ENCODE data around the gene SLC25A20.
"Not testable (repeated sequence)": the region's sequence is repeated elsewhere in the genome, so short reads cannot be mapped to it uniquely, and the experiment has no call there.

SLC25A20 gene

DNA sequence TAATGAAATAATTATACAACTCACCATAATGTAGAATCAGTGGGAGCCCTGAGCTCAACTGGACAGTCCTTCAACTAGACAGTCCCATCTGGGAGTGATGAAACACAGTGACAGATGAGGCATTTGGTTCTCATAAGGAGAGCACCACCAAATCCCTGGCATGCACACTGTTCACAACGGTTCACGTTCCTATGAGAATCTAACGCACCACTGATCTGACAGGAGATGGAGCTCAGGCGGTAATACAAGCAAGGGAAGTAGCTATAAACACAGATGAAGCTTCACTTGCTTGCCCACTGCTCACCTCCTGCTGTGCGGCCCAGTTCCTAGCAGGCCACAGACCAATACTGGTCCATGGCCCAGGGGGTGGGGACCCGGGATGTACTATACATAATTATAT is 68.0 kb downstream of the SLC25A20 start:
- H3K4me3 ChIP-seq (ENCODE audit: low read depth, low read length), result no peak overlapping the region
- no peak for DNase-seq
- H3K27me3 ChIP-seq (ENCODE audit: insufficient read depth, low read length), result no peaks in the 10 kb centered on the region
- no peak overlapping the region for H2BK5ac ChIP-seq (ENCODE audit: low read depth, low read length, poor library complexity)
- H3K79me1 ChIP-seq (ENCODE audit: low read length), result no peaks in the 10 kb centered on the region
- no peak overlapping the region for H2BK120ac ChIP-seq (ENCODE audit: insufficient read depth, low read length, poor library complexity)
- H4K91ac ChIP-seq (ENCODE audit: low read depth, low read length), result no peak overlapping the region
- no peak overlapping the region for H3K23ac ChIP-seq (ENCODE audit: low read length)
- no peak overlapping the region for H4K8ac ChIP-seq (ENCODE audit: low read depth, low read length)
- no CpG with 5 or more reads among the region's 6 CpGs for WGBS (ENCODE audit: extremely low coverage, insufficient coverage, insufficient read length)
- no peak overlapping the region for H2AFZ ChIP-seq (ENCODE audit: insufficient read depth, low read length, poor library complexity)
- no peak overlapping the region for H3K18ac ChIP-seq (ENCODE audit: low read length)
- H3K14ac ChIP-seq (ENCODE audit: low read length), result no peak overlapping the region
- H3K4me2 ChIP-seq (ENCODE audit: low read length), result no peak overlapping the region
- no peaks in the 10 kb centered on the region for H3K4me1 ChIP-seq (ENCODE audit: control insufficient read depth in 1 of 2, insufficient read depth in 2 of 2, low read length in 2 of 2)
- H2AK5ac ChIP-seq (ENCODE audit: low read length), result no peak overlapping the region
- H4K12ac ChIP-seq (ENCODE audit: low read depth, low read length), result no peak overlapping the region
- no peaks in the 10 kb centered on the region for H3K79me2 ChIP-seq (ENCODE audit: control insufficient read depth, insufficient read depth, low read length, poor library complexity)
- peak overlapping the region; percentile 52 for H3K9ac ChIP-seq (ENCODE audit: low read length)
- H3K27ac ChIP-seq (ENCODE audit: low read depth, low read length), result no peak overlapping the region
- H3K9me3 ChIP-seq (ENCODE audit: insufficient read depth, low read depth, low read length), result no peaks in the 10 kb centered on the region
- no peak overlapping the region for H2BK12ac ChIP-seq (ENCODE audit: low read length)
- no peaks in the 10 kb centered on the region for H3K36me3 ChIP-seq (ENCODE audit: control insufficient read depth in 1 of 2, insufficient read depth in 2 of 2, low read length in 2 of 2)
- H3K4ac ChIP-seq (ENCODE audit: low read depth, low read length), result no peak overlapping the region

DNA sequence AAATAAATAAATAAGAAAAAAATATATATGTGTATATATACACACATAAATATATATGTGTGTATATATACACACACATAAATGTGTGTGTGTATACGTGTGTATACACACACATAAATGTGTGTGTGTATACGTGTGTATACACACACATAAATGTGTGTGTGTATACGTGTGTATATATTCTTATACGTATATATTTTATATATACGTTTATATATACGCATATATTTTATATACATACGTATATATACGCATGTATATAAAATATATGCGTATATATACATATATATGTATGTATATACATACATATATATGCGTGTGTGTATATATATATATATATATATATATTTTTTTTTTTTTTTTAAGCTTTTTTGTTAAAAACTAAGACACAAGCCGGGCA is 69.2 kb downstream of the SLC25A20 start:
- H2BK5ac ChIP-seq (ENCODE audit: low read depth, low read length, poor library complexity); H4K91ac ChIP-seq (ENCODE audit: low read depth, low read length); H3K36me3 ChIP-seq (ENCODE audit: control insufficient read depth in 1 of 2, insufficient read depth in 2 of 2, low read length in 2 of 2); H2AFZ ChIP-seq (ENCODE audit: insufficient read depth, low read length, poor library complexity); H3K23ac ChIP-seq (ENCODE audit: low read length); H3K4me3 ChIP-seq (ENCODE audit: low read depth, low read length); DNase-seq; H3K18ac ChIP-seq (ENCODE audit: low read length); H3K79me1 ChIP-seq (ENCODE audit: low read length); H3K9ac ChIP-seq (ENCODE audit: low read length); H3K27ac ChIP-seq (ENCODE audit: low read depth, low read length); H3K4ac ChIP-seq (ENCODE audit: low read depth, low read length); H3K79me2 ChIP-seq (ENCODE audit: control insufficient read depth, insufficient read depth, low read length, poor library complexity); H2AK5ac ChIP-seq (ENCODE audit: low read length); H2BK120ac ChIP-seq (ENCODE audit: insufficient read depth, low read length, poor library complexity); H3K9me3 ChIP-seq (ENCODE audit: insufficient read depth, low read depth, low read length); H2BK12ac ChIP-seq (ENCODE audit: low read length); H4K12ac ChIP-seq (ENCODE audit: low read depth, low read length); H3K14ac ChIP-seq (ENCODE audit: low read length); H4K8ac ChIP-seq (ENCODE audit: low read depth, low read length); H3K27me3 ChIP-seq (ENCODE audit: insufficient read depth, low read length); H3K4me1 ChIP-seq (ENCODE audit: control insufficient read depth in 1 of 2, insufficient read depth in 2 of 2, low read length in 2 of 2); H3K4me2 ChIP-seq (ENCODE audit: low read length): not testable (repeated sequence)
- no CpG with 5 or more reads among the region's 11 CpGs for WGBS (ENCODE audit: extremely low coverage, insufficient coverage, insufficient read length)

DNA sequence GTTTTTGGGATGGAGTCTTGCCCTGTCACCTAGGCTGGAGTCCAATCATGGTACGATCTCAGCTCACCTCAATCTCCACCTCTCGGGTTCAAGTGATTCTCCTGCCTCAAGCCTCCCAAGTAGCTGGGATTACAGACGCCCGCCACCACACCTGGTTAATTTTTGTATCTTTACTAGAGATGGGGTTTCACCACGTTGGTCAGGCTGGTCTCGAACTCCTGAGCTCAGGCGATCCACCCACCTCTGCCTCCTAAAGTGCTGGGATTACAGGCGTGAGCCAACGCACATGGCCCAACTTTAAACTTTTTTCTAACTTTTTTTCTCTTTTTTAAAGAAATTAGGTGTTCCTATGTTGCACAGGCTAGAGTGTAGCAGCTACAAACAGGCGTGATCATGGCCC is 70.8 kb downstream of the SLC25A20 start:
- not testable (repeated sequence) for H3K79me2 ChIP-seq (ENCODE audit: control insufficient read depth, insufficient read depth, low read length, poor library complexity); H3K9ac ChIP-seq (ENCODE audit: low read length); H3K79me1 ChIP-seq (ENCODE audit: low read length); H3K36me3 ChIP-seq (ENCODE audit: control insufficient read depth in 1 of 2, insufficient read depth in 2 of 2, low read length in 2 of 2); H3K4me3 ChIP-seq (ENCODE audit: low read depth, low read length); H4K12ac ChIP-seq (ENCODE audit: low read depth, low read length); H3K4me2 ChIP-seq (ENCODE audit: low read length); H4K8ac ChIP-seq (ENCODE audit: low read depth, low read length); H3K18ac ChIP-seq (ENCODE audit: low read length); H2BK120ac ChIP-seq (ENCODE audit: insufficient read depth, low read length, poor library complexity); H3K9me3 ChIP-seq (ENCODE audit: insufficient read depth, low read depth, low read length); H3K14ac ChIP-seq (ENCODE audit: low read length); H2BK5ac ChIP-seq (ENCODE audit: low read depth, low read length, poor library complexity); H3K27ac ChIP-seq (ENCODE audit: low read depth, low read length); DNase-seq; H3K4ac ChIP-seq (ENCODE audit: low read depth, low read length); H4K91ac ChIP-seq (ENCODE audit: low read depth, low read length); H2AFZ ChIP-seq (ENCODE audit: insufficient read depth, low read length, poor library complexity); H2AK5ac ChIP-seq (ENCODE audit: low read length); H3K27me3 ChIP-seq (ENCODE audit: insufficient read depth, low read length); H3K23ac ChIP-seq (ENCODE audit: low read length); H2BK12ac ChIP-seq (ENCODE audit: low read length); H3K4me1 ChIP-seq (ENCODE audit: control insufficient read depth in 1 of 2, insufficient read depth in 2 of 2, low read length in 2 of 2)
- WGBS (ENCODE audit: extremely low coverage, insufficient coverage, insufficient read length), result no CpG with 5 or more reads among the region's 10 CpGs

DNA sequence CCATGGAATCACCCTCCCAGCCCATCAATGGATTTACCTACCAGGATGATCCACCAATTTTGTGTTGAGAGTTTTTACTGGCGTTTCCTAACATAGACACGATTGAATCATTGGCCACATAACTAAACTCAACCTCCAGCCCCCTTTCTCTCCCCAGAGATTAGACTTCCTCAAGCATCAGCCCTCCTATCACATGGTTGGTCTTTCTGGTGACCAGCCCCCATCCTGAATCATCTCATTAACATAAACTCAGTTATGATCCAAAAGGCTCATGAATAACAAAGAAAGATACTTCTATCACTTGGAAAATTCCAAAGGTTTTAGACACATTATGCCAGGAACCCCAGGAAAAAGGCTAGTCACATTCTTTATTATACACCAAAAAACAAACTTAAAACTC is 72.2 kb downstream of the SLC25A20 start:
- H3K27ac ChIP-seq (ENCODE audit: low read depth, low read length), result no peak overlapping the region
- no peak overlapping the region for H2BK12ac ChIP-seq (ENCODE audit: low read length)
- no peak overlapping the region for H3K14ac ChIP-seq (ENCODE audit: low read length)
- no peaks in the 10 kb centered on the region for H3K4me1 ChIP-seq (ENCODE audit: control insufficient read depth in 1 of 2, insufficient read depth in 2 of 2, low read length in 2 of 2)
- no peak overlapping the region for H2AFZ ChIP-seq (ENCODE audit: insufficient read depth, low read length, poor library complexity)
- no peak overlapping the region for H3K18ac ChIP-seq (ENCODE audit: low read length)
- H3K79me2 ChIP-seq (ENCODE audit: control insufficient read depth, insufficient read depth, low read length, poor library complexity), result no peaks in the 10 kb centered on the region
- peaks cover 2% of the 10 kb centered on the region for H3K9me3 ChIP-seq (ENCODE audit: insufficient read depth, low read depth, low read length)
- WGBS (ENCODE audit: extremely low coverage, insufficient coverage, insufficient read length), result no CpG with 5 or more reads among the region's 2 CpGs
- H3K23ac ChIP-seq (ENCODE audit: low read length), result no peak overlapping the region
- no peak overlapping the region for H2AK5ac ChIP-seq (ENCODE audit: low read length)
- no peak overlapping the region for H3K4me3 ChIP-seq (ENCODE audit: low read depth, low read length)
- H4K91ac ChIP-seq (ENCODE audit: low read depth, low read length), result no peak overlapping the region
- no peaks in the 10 kb centered on the region for H3K36me3 ChIP-seq (ENCODE audit: control insufficient read depth in 1 of 2, insufficient read depth in 2 of 2, low read length in 2 of 2)
- no peak overlapping the region for H4K8ac ChIP-seq (ENCODE audit: low read depth, low read length)
- no peak overlapping the region for H3K9ac ChIP-seq (ENCODE audit: low read length)
- no peaks in the 10 kb centered on the region for H3K27me3 ChIP-seq (ENCODE audit: insufficient read depth, low read length)
- H3K4ac ChIP-seq (ENCODE audit: low read depth, low read length), result no peak overlapping the region
- H3K79me1 ChIP-seq (ENCODE audit: low read length), result no peaks in the 10 kb centered on the region
- H2BK5ac ChIP-seq (ENCODE audit: low read depth, low read length, poor library complexity), result no peak overlapping the region
- no peak overlapping the region for H3K4me2 ChIP-seq (ENCODE audit: low read length)
- H2BK120ac ChIP-seq (ENCODE audit: insufficient read depth, low read length, poor library complexity), result no peak overlapping the region
- H4K12ac ChIP-seq (ENCODE audit: low read depth, low read length), result no peak overlapping the region
- DNase-seq, result no peak
